ENCODE data around the gene RASSF4. TPM values are rescaled to one million over a fixed set of nuclear protein-coding genes. Genes with fewer than 3 reads are reported as not detected.

Gene RASSF4
- total RNA-seq, 4 donors from 2014 or later: 27.6 to 41.5 (median 32.7) TPM

DNA sequence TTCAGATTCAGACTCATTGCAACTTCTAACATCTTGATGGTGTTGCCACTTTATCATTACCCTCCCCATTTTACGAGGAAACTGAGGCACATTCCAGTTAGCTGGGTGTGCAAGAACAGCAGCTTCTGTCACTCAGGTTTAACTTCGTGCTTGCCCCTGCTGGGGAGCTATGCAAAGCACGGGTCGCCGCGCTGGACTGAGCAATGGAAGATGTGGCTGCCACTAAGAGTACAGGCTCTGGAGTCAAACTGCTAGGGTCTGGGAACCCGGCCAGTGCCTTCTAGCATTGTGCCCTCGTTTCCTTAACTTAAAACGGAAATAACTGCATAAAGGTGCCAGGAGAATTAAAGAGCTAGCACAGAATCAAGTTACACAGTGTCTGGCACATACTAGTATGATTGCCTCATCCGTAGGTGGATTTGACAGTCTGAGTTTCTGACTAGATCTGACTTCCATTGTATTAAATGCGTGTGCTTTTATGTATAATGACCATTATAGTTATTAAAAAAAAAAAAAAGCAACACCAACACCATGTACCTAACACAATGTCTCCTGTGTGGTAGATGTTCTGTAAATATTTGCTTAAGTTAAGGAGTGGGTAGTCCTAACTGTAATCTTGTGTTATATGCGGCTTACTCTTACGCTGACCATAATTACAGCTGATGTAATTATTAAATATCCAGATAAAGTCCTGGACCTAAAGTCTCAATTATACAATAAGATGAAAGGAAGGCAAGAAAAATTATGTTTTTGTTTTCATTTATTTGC, 42.0 kb downstream of the RASSF4 start:
- Histone ChIP-seq H3K27me3 (no peaks in the 10 kb centered on the region), H3K4me1 (peaks cover 51 to 62% (median 60%) of the 10 kb centered on the region in 4 donors), H3K36me3 (peaks cover 9 to 30% (median 15%) of the 10 kb centered on the region in 4 donors), H3K27ac (replicated peaks in 1 of 4) (peak overlapping the region; percentile 90 to 95 (median 92)), H3K4me3 (peak overlapping the region; percentile 66 to 69 (median 68)), H3K9me3 (no peaks in the 10 kb centered on the region)
- WGBS: 11% methylated on average over 12 of the region's 13 CpGs
- intact Hi-C loops (cut with DNase I): loop anchor here (10.0 kb wide), 1 partner anchor 593 kb away; no protein-coding TSS in a partner anchor
- peak; percentile 92 for DNase-seq (ENCODE audit: extremely low spot score)
- TF ChIP-seq POLR2AphosphoS5 (IDR thresholded peaks at IDR 0.05) (peak in 1 of 2 donors; percentile 59), POLR2A (IDR thresholded peaks at IDR 0.05; ENCODE audit: low read depth) (no peak), EP300 (IDR thresholded peaks at IDR 0.05) (no peak)
- TF ChIP-seq, protein P1, sequence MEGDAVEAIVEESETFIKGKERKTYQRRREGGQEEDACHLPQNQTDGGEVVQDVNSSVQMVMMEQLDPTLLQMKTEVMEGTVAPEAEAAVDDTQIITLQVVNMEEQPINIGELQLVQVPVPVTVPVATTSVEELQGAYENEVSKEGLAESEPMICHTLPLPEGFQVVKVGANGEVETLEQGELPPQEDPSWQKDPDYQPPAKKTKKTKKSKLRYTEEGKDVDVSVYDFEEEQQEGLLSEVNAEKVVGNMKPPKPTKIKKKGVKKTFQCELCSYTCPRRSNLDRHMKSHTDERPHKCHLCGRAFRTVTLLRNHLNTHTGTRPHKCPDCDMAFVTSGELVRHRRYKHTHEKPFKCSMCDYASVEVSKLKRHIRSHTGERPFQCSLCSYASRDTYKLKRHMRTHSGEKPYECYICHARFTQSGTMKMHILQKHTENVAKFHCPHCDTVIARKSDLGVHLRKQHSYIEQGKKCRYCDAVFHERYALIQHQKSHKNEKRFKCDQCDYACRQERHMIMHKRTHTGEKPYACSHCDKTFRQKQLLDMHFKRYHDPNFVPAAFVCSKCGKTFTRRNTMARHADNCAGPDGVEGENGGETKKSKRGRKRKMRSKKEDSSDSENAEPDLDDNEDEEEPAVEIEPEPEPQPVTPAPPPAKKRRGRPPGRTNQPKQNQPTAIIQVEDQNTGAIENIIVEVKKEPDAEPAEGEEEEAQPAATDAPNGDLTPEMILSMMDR (IDR thresholded peaks at IDR 0.05): peak in 1 of 3 experiments; percentile 40

- peak; percentile 83 for DNase-seq (ENCODE audit: extremely low spot score)
- peak overlapping the region in 1 of 4 donors; percentile 1 for H3K27ac ChIP-seq (replicated peaks in 1 of 4)
- WGBS: 94% methylated on average over 10 of the region's 10 CpGs
- no peaks in the 10 kb centered on the region for H3K27me3 ChIP-seq
- peaks cover 9 to 30% (median 15%) of the 10 kb centered on the region in 4 donors for H3K36me3 ChIP-seq
- TF ChIP-seq EP300 (IDR thresholded peaks at IDR 0.05) (no peak), POLR2A (IDR thresholded peaks at IDR 0.05; ENCODE audit: low read depth) (no peak), POLR2AphosphoS5 (IDR thresholded peaks at IDR 0.05) (no peak)
- TF ChIP-seq, protein P1 (IDR thresholded peaks at IDR 0.05): no peak
- intact Hi-C loops (cut with DNase I): loop anchor here (10.0 kb wide), 1 partner anchor 591 kb away; no protein-coding TSS in a partner anchor
- no peak overlapping the region for H3K4me3 ChIP-seq
- H3K9me3 ChIP-seq: no peaks in the 10 kb centered on the region
- H3K4me1 ChIP-seq: peaks cover 34 to 52% (median 45%) of the 10 kb centered on the region in 4 donors
Measured at GRCh38 chr10:45003432-45004000, 43.9 kb downstream of the RASSF4 start.

DNA sequence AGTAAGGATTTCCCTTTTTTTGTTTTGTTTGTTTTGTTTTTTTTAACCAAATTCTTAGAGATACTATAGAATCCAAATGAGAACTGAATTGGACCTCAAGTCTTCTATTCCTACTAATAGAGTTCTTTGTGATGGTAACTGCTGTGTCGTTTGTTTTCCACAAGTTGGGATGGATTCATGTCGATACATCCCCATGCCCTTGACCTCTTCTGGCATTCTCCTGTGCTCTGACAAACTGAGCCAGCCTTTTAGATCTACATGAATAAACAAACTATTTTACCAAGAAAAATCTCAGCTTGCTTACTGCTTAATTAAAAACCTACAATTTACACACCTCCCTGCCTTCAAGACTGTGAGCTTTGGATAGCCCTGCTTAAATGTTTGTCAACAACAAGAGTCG, 45.1 kb downstream of the RASSF4 start:
- intact Hi-C loops (cut with DNase I): loop anchor here (10.0 kb wide), 1 partner anchor 590 kb away; no protein-coding TSS in a partner anchor
- Histone ChIP-seq H3K27me3 (no peaks in the 10 kb centered on the region), H3K4me1 (peaks cover 23 to 49% (median 37%) of the 10 kb centered on the region in 4 donors), H3K4me3 (no peak overlapping the region), H3K36me3 (peaks cover 9 to 30% (median 15%) of the 10 kb centered on the region in 4 donors), H3K27ac (replicated peaks in 1 of 4) (no peak overlapping the region), H3K9me3 (no peaks in the 10 kb centered on the region)
- WGBS: 69% methylated on average over 3 of the region's 3 CpGs
- DNase-seq (ENCODE audit: extremely low spot score): peak; percentile 14
- no peak for TF ChIP-seq POLR2A (IDR thresholded peaks at IDR 0.05; ENCODE audit: low read depth)
- no peak for TF ChIP-seq EP300 (IDR thresholded peaks at IDR 0.05)
- TF ChIP-seq, protein P1 (IDR thresholded peaks at IDR 0.05): no peak
- TF ChIP-seq POLR2AphosphoS5 (IDR thresholded peaks at IDR 0.05): no peak

DNA sequence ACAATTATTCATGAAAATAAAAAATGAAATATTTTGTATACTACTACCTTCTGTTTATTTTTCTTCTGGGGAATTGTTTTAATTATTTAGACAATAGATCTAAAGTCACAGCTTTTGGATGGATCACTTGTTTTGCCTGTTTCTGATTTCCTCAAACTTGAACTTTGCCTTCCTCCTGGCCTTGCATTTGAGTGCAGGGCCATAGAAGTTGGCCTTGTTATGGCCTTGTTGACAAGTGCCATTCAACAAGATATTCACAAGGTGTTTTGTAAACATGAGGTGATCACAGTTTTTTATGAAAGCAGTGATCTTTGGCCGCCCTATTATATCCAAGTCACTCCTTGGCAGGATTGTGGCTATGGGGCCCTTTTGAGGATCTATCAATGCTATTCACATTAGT, 45.7 kb downstream of the RASSF4 start:
- no peak overlapping the region for H3K27ac ChIP-seq (replicated peaks in 1 of 4)
- no peak for DNase-seq (ENCODE audit: extremely low spot score)
- H3K4me1 ChIP-seq: peaks cover 19 to 42% (median 31%) of the 10 kb centered on the region in 4 donors
- H3K9me3 ChIP-seq: no peaks in the 10 kb centered on the region
- no peak for TF ChIP-seq POLR2A (IDR thresholded peaks at IDR 0.05; ENCODE audit: low read depth)
- no peak for TF ChIP-seq POLR2AphosphoS5 (IDR thresholded peaks at IDR 0.05)
- TF ChIP-seq, protein P1 (IDR thresholded peaks at IDR 0.05): no peak
- TF ChIP-seq EP300 (IDR thresholded peaks at IDR 0.05): no peak
- H3K36me3 ChIP-seq: peaks cover 9 to 30% (median 15%) of the 10 kb centered on the region in 4 donors
- H3K4me3 ChIP-seq: no peak overlapping the region
- H3K27me3 ChIP-seq: no peaks in the 10 kb centered on the region
- WGBS: 93% methylated on average over 1 of the region's 1 CpG
- intact Hi-C loops (cut with DNase I): loop anchor here (10.0 kb wide), 1 partner anchor 590 kb away; no protein-coding TSS in a partner anchor
